B cell (primary cell): ENCODE results near the gene ZNF296. TPM values are rescaled to one million over a fixed set of nuclear protein-coding genes. Genes with fewer than 3 reads are reported as not detected.

Experiments
- ATAC-seq: fragments of 200-7000 bp; cut with Tn5 transposase; one replicate; pipeline ENCODE4 v1.10.0; 2021; ENCODE audit warnings: low read depth, mild to moderate bottlenecking, moderate number of reproducible peaks, moderate library complexity
- CTCF ChIA-PET: fragments of 350-600 bp; sonication (Branson Sonifier 250); formaldehyde crosslinking; loops from one replicate; lab custom pipeline; 2021; ENCODE audit warnings: antibody characterized with exemption, inconsistent platforms; lab: Charles Lee
- POLR2A ChIA-PET: fragments of 350-600 bp; sonication (Branson Sonifier 250); formaldehyde crosslinking; loops from one replicate; lab custom pipeline; 2021; ENCODE audit warnings: antibody characterized with exemption; lab: Charles Lee
- DNase-seq: peaks from one replicate; pipeline ENCODE4 v3.0.0; 2013
- H2AFZ ChIP-seq: 2 replicates; pipeline ENCODE4 v1.6.1; 2012; ENCODE audit warnings: mild to moderate bottlenecking, low read depth, low read length; ENCODE audit not compliant: insufficient read depth, poor library complexity, severe bottlenecking
- H3K27ac ChIP-seq, 2 donors: 1 replicate in 1 of 2; 2 replicates in 1 of 2; pipeline ENCODE4 v1.5.1; 2012 to 2013; ENCODE audit warnings: low read length in 2 of 2, mild to moderate bottlenecking in 2 of 2, moderate library complexity in 1 of 2
- H3K27me3 ChIP-seq, 4 experiments: fragments of 200-600 bp in 1 of 4; sonication (generic) in 1 of 4; replicated peaks in 1 of 4; 1 replicate in 2 of 4; 2 replicates in 2 of 4; pipeline versions ENCODE4 v1.6.1 to v1.7.0; 2013 to 2016; ENCODE audit warnings: low read length in 3 of 4, mild to moderate bottlenecking in 2 of 4, mixed read lengths in 1 of 4, moderate library complexity in 1 of 4; ENCODE audit not compliant: insufficient read depth in 4 of 4, control insufficient read depth in 3 of 4; ENCODE audit errors: control extremely low read depth in 1 of 4
- H3K36me3 ChIP-seq, 2 experiments: replicated peaks in 1 of 2; 1 replicate in 1 of 2; 2 replicates in 1 of 2; pipeline versions ENCODE4 v1.6.1 to v1.7.1; 2013; ENCODE audit warnings: low read length in 1 of 2; ENCODE audit not compliant: insufficient read depth in 2 of 2, control insufficient read depth in 1 of 2; ENCODE audit errors: control extremely low read depth in 1 of 2, extremely low read depth in 1 of 2
- H3K4me1 ChIP-seq, 2 donors: fragments of 200-600 bp in 1 of 2; sonication (generic) in 1 of 2; 1 replicate in 1 of 2; 2 replicates in 1 of 2; pipeline versions ENCODE4 v1.5.1 to v1.6.1; 2013 to 2017; ENCODE audit warnings: low read length in 2 of 2; ENCODE audit not compliant: control insufficient read depth in 2 of 2, insufficient read depth in 2 of 2
- H3K4me2 ChIP-seq: replicated peaks from 2 replicates; pipeline ENCODE3; 2012; ENCODE audit warnings: mild to moderate bottlenecking, low read depth, low read length; ENCODE audit not compliant: poor library complexity, severe bottlenecking
- H3K4me3 ChIP-seq, 5 experiments: fragments of 200-600 bp in 1 of 5; sonication (generic) in 1 of 5; 1 replicate in 3 of 5; 2 replicates in 2 of 5; pipeline versions ENCODE4 v1.5.1 to v1.7.0; 2011 to 2016; ENCODE audit warnings: low read length in 4 of 5, mild to moderate bottlenecking in 4 of 5, low read depth in 2 of 5, control low read depth in 1 of 5, moderate library complexity in 1 of 5; ENCODE audit not compliant: insufficient read depth in 1 of 5; ENCODE audit errors: control extremely low read depth in 1 of 5, extremely low read depth in 1 of 5
- H3K79me2 ChIP-seq: fragments of 200-600 bp; sonication (generic); one replicate; pipeline ENCODE4 v1.6.0; 2016; ENCODE audit warnings: low read length; ENCODE audit not compliant: control insufficient read depth, insufficient read depth
- H3K9ac ChIP-seq: fragments of 200-600 bp; sonication (generic); 2 replicates; pipeline ENCODE4 v1.6.1; 2017; ENCODE audit warnings: mild to moderate bottlenecking, low read length, moderate library complexity
- H3K9me3 ChIP-seq, 3 donors: one replicate each; pipeline versions ENCODE4 v1.6.1 to v1.7.1; 2013; ENCODE audit warnings: low read length in 2 of 3; ENCODE audit not compliant: control insufficient read depth in 2 of 3, insufficient read depth in 1 of 3; ENCODE audit errors: control extremely low read depth in 1 of 3
- H4K20me1 ChIP-seq: 2 replicates; pipeline ENCODE4 v1.6.0; 2012; ENCODE audit warnings: mild to moderate bottlenecking, low read length; ENCODE audit not compliant: insufficient read depth, control insufficient read depth, poor library complexity, severe bottlenecking
- H3K27ac Mint-ChIP-seq: one replicate; pipeline ENCODE4 v1.8.0; 2021; ENCODE audit warnings: mixed read lengths
- H3K27me3 Mint-ChIP-seq: one replicate; pipeline ENCODE4 v1.8.0; 2021; ENCODE audit warnings: mixed read lengths
- H3K4me1 Mint-ChIP-seq: one replicate; pipeline ENCODE4 v1.8.0; 2021; ENCODE audit warnings: mixed read lengths
- H3K4me3 Mint-ChIP-seq: one replicate; pipeline ENCODE4 v1.8.0; 2021; ENCODE audit warnings: mixed read lengths
- H3K9me3 Mint-ChIP-seq: one replicate; pipeline ENCODE4 v1.8.0; 2022; ENCODE audit warnings: mixed read lengths; ENCODE audit not compliant: insufficient read depth
- EZH2 ChIP-seq: IDR thresholded peaks from 2 replicates; pipeline ENCODE4 v1.6.1; 2012; ENCODE audit warnings: borderline replicate concordance, low read depth, mild to moderate bottlenecking, moderate library complexity, low read length; ENCODE audit not compliant: insufficient read depth, poor library complexity, severe bottlenecking
- WGBS: methylation state at CpG from one replicate; pipeline ENCODE4 v1.1.5; 2013; ENCODE audit warnings: missing lambda C conversion rate; ENCODE audit not compliant: insufficient coverage; 5-methylcytosine and 5-hydroxymethylcytosine counted together
- intact Hi-C: fragments of 100-400 bp; cut with micrococcal nuclease; formaldehyde crosslinking; loops from one replicate; pipeline ENCODE4 v1.10.0; 2022
- polyA plus RNA-seq: library from polyadenylated mRNA; depleted of rRNA; stranded (reverse); fragments of >200 nt; gene quantifications from 2 replicates; pipeline ENCODE4 v1.2.3, GENCODE V29; 2012
- total RNA-seq, 2 donors: library from RNA; stranded (reverse); fragments of 120-200 nt in 1 of 2; gene quantifications; 1 replicate in 1 of 2; 2 replicates in 1 of 2; pipeline versions ENCODE4 v1.2.3 to v1.2.4, GENCODE V29; 2013 to 2022
- TF ChIP-seq, protein P1 (sequence below): fragments of 200-600 bp; IDR thresholded peaks from one replicate; pipeline ENCODE4 v1.8.0; 2022; ENCODE audit warnings: antibody characterized with exemption, mild to moderate bottlenecking

Gene ZNF296
- total and polyA plus RNA-seq, 2 donors (not counting 1 experiment from before 2014, with no cell fraction given) = 21.9 to 30.2 TPM

DNA sequence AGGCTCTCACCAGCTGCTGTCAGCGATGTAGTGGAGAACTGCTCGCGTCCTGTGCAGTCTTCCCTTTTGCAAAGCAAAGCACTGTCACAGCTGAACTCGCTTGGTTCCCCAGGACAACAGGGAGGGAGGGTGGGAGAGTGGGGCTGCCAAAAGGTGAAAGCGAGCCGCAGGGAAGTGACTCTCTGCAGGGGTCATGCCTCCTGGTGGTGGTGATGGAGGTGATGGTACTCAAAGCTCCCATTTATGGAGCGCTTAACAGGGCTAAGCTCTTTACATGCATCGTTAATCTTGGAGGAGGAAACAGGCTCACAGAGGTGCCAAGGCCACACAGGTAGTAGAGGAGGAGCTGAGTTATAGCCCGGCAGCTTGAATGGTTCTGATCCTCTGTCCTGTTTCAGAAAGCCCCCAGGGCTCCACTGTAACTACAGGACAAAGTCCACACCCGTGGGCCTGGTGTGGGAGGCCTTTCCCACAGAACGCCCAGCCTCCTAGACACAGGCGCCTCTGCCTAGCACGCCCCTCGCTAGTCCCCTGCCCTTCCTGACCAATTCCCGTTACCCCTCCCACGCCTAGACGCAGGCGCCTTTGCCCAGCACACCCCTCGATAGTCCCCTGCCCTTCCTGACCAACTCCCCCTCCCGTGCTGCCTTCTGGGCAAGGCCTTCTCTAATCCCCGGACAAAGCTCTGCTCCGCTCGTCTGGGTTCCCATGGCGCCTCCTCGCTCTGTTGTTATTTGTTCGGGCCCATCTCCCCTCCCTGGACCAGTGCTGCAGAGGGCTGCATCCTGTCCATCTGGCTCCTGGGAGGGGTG, 27.4 kb upstream of the ZNF296 start:
- Histone ChIP-seq H3K27ac (peak overlapping the region; percentile 56 to 69), H3K4me1 (peaks cover 38 to 51% of the 10 kb centered on the region in 2 donors), H3K9ac (peak overlapping the region; percentile 24), H2AFZ (peak overlapping the region; percentile 61), H3K4me3 (peak overlapping the region in 4 of 5 experiments; percentile 12 to 48 (median 23)), H3K27me3 (no peaks in the 10 kb centered on the region), H3K36me3 (peaks cover 0 to 3% of the 10 kb centered on the region in 2 experiments), H4K20me1 (peaks cover 85% of the 10 kb centered on the region), H3K4me2 (peak overlapping the region; percentile 61), H3K9me3 (no peaks in the 10 kb centered on the region), H3K79me2 (peaks cover 95% of the 10 kb centered on the region)
- no peak for TF ChIP-seq EZH2
- TF ChIP-seq, protein P1, sequence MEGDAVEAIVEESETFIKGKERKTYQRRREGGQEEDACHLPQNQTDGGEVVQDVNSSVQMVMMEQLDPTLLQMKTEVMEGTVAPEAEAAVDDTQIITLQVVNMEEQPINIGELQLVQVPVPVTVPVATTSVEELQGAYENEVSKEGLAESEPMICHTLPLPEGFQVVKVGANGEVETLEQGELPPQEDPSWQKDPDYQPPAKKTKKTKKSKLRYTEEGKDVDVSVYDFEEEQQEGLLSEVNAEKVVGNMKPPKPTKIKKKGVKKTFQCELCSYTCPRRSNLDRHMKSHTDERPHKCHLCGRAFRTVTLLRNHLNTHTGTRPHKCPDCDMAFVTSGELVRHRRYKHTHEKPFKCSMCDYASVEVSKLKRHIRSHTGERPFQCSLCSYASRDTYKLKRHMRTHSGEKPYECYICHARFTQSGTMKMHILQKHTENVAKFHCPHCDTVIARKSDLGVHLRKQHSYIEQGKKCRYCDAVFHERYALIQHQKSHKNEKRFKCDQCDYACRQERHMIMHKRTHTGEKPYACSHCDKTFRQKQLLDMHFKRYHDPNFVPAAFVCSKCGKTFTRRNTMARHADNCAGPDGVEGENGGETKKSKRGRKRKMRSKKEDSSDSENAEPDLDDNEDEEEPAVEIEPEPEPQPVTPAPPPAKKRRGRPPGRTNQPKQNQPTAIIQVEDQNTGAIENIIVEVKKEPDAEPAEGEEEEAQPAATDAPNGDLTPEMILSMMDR = peak; percentile 19
- DNase-seq = peak; percentile 61
- intact Hi-C loops = no loop called here
- ATAC-seq = peak; percentile 51
- CTCF ChIA-PET = interaction anchor here (0.6 to 2.2 kb wide), 8 partner anchors 9 to 83 kb away, joined by 3 to 8 read pairs (median 4); partner anchors contain the start of gene PPP1R37
- Mint-ChIP-seq H3K27ac (peak overlapping the region; percentile 91), H3K27me3 (no peaks in the 10 kb centered on the region), H3K4me1 (peaks cover 64% of the 10 kb centered on the region), H3K4me3 (peak overlapping the region; percentile 80), H3K9me3 (no peaks in the 10 kb centered on the region)
- 56% methylated on average over 26 of the region's 26 CpGs for WGBS
- POLR2A ChIA-PET = interaction anchor here (0.6 to 1.1 kb wide), 4 partner anchors 12 to 77 kb away, joined by 3 to 5 read pairs (median 4); partner anchors contain the start of gene PPP1R37

DNA sequence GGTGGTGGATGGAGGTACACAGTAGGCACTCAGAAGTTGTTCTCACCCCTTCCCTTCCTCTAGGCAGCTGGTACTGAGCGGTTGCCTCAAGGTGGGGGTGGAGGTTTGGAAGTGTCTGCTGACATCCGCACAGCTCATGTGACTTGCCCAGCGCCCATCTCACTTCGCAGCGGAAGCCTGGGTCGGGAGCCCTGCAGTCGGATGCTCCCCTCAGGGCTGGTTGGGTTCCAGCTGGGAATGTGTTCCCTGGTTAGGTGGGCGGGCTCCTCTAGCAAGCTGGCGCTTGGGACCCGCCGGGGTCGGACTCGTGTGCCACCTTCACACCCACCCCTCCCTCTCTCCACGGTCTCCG, 26.9 kb upstream of the ZNF296 start:
- DNase-seq = peak; percentile 66
- H3K9me3 ChIP-seq = no peaks in the 10 kb centered on the region
- Mint-ChIP-seq H3K4me3 (peak overlapping the region; percentile 80), H3K27ac (peak overlapping the region; percentile 83), H3K27me3 (no peaks in the 10 kb centered on the region), H3K4me1 (peaks cover 63% of the 10 kb centered on the region), H3K9me3 (no peaks in the 10 kb centered on the region)
- H3K27ac ChIP-seq = peak overlapping the region; percentile 56
- peaks cover 36 to 50% of the 10 kb centered on the region in 2 donors for H3K4me1 ChIP-seq
- intact Hi-C loops = no loop called here
- peak overlapping the region in 4 of 5 experiments; percentile 12 to 48 (median 23) for H3K4me3 ChIP-seq
- 50% methylated on average over 11 of the region's 15 CpGs for WGBS
- ATAC-seq = peak; percentile 71
- peak overlapping the region; percentile 24 for H3K9ac ChIP-seq
- H4K20me1 ChIP-seq = peaks cover 83% of the 10 kb centered on the region
- CTCF ChIA-PET = interaction anchor here (0.7 to 2.2 kb wide), 7 partner anchors 10 to 84 kb away, joined by 3 to 8 read pairs (median 4); partner anchors contain the start of gene PPP1R37
- TF ChIP-seq EZH2 = no peak
- TF ChIP-seq, protein P1 = no peak
- no peaks in the 10 kb centered on the region for H3K27me3 ChIP-seq
- peaks cover 95% of the 10 kb centered on the region for H3K79me2 ChIP-seq
- peak overlapping the region; percentile 61 for H2AFZ ChIP-seq
- POLR2A ChIA-PET = interaction anchor here (0.6 to 1.1 kb wide), 4 partner anchors 11 to 77 kb away, joined by 3 to 5 read pairs (median 4); partner anchors contain the start of gene PPP1R37
- H3K36me3 ChIP-seq = peaks cover 0 to 3% of the 10 kb centered on the region in 2 experiments
- peak overlapping the region; percentile 61 for H3K4me2 ChIP-seq
